Immature natural killer cell (primary cell): ENCODE data around the gene PKMYT1. TPM values are rescaled to one million over a fixed set of nuclear protein-coding genes. Genes with fewer than 3 reads are reported as not detected.

Experiments
- DNase-seq, 3 donors: peaks; one replicate each; pipeline ENCODE4 v3.0.0; 2022; ENCODE audit warnings: mixed read lengths in 1 of 3
- H3K27ac Mint-ChIP-seq, 6 donors: one replicate each; pipeline ENCODE4 v1.8.0; 2020; ENCODE audit warnings: mixed read lengths in 6 of 6, mild to moderate bottlenecking in 5 of 6, inconsistent platforms in 4 of 6, moderate library complexity in 3 of 6
- H3K27me3 Mint-ChIP-seq, 3 donors: one replicate each; pipeline ENCODE4 v1.8.0; 2020 to 2021; ENCODE audit warnings: low read depth in 3 of 3, mild to moderate bottlenecking in 3 of 3, mixed read lengths in 3 of 3, moderate library complexity in 3 of 3, inconsistent platforms in 1 of 3
- H3K36me3 Mint-ChIP-seq, 3 donors: one replicate each; pipeline ENCODE4 v1.8.0; 2020; ENCODE audit warnings: mixed read lengths in 3 of 3, inconsistent platforms in 2 of 3, mild to moderate bottlenecking in 2 of 3
- H3K4me1 Mint-ChIP-seq, 2 donors: one replicate each; pipeline ENCODE4 v1.8.0; 2020; ENCODE audit warnings: inconsistent platforms in 2 of 2, mild to moderate bottlenecking in 2 of 2, mixed read lengths in 2 of 2, moderate library complexity in 1 of 2
- H3K4me3 Mint-ChIP-seq, 5 donors: one replicate each; pipeline ENCODE4 v1.8.0; 2020; ENCODE audit warnings: mild to moderate bottlenecking in 5 of 5, mixed read lengths in 5 of 5, inconsistent platforms in 3 of 5, moderate library complexity in 3 of 5
- H3K9me3 Mint-ChIP-seq, 6 donors: one replicate each; pipeline ENCODE4 v1.8.0; 2020; ENCODE audit warnings: mild to moderate bottlenecking in 6 of 6, mixed read lengths in 6 of 6, inconsistent platforms in 4 of 6, moderate library complexity in 3 of 6
- polyA plus RNA-seq, 3 donors: library from polyadenylated mRNA; unstranded; fragments of 300-500 nt; fragmentation: Illumina TruSeq; gene quantifications; one replicate each; pipeline ENCODE4 v1.2.3, GENCODE V29; 2021

The PKMYT1 gene
- polyA plus RNA-seq, 3 donors from 2014 or later, result 3.2 to 4.3 TPM; not detected in 1

GRCh38 chr16:2962334-2963073 lies 17.7 kb downstream of the PKMYT1 start:
- Mint-ChIP-seq H3K9me3 (peaks cover 0 to 1% (median 0%) of the 10 kb centered on the region in 6 donors), H3K27me3 (peaks cover 10 to 32% (median 10%) of the 10 kb centered on the region in 3 donors), H3K4me1 (peaks cover 8 to 11% of the 10 kb centered on the region in 2 donors), H3K27ac (no peak overlapping the region), H3K4me3 (no peak overlapping the region), H3K36me3 (no peaks in the 10 kb centered on the region)
- no peak for DNase-seq

GRCh38 chr16:2960183-2961010 lies 19.8 kb downstream of the PKMYT1 start:
- H3K4me3 Mint-ChIP-seq, result no peak overlapping the region
- H3K9me3 Mint-ChIP-seq, result peaks cover 0 to 1% (median 0%) of the 10 kb centered on the region in 6 donors
- peaks cover 4 to 27% (median 9%) of the 10 kb centered on the region in 3 donors for H3K27me3 Mint-ChIP-seq
- H3K27ac Mint-ChIP-seq, result no peak overlapping the region
- H3K4me1 Mint-ChIP-seq, result peaks cover 4 to 7% of the 10 kb centered on the region in 2 donors
- H3K36me3 Mint-ChIP-seq, result no peaks in the 10 kb centered on the region
- no peak for DNase-seq

GRCh38 chr16:2959206-2959605 lies 21.0 kb downstream of the PKMYT1 start:
- H3K4me3 Mint-ChIP-seq, result no peak overlapping the region

GRCh38 chr16:2956579-2956956 lies 23.7 kb downstream of the PKMYT1 start:
- no peak for DNase-seq
- H3K36me3 Mint-ChIP-seq, result no peaks in the 10 kb centered on the region
- H3K27me3 Mint-ChIP-seq, result peaks cover 2 to 19% (median 7%) of the 10 kb centered on the region in 3 donors
- peaks cover 0 to 1% (median 0%) of the 10 kb centered on the region in 6 donors for H3K9me3 Mint-ChIP-seq
- H3K4me1 Mint-ChIP-seq, result no peaks in the 10 kb centered on the region
- no peak overlapping the region for H3K27ac Mint-ChIP-seq
- no peak overlapping the region for H3K4me3 Mint-ChIP-seq

More at GRCh38 chr16:2959206-2959605, 21.0 kb downstream of the PKMYT1 start:
- Mint-ChIP-seq H3K27ac (no peak overlapping the region), H3K27me3 (peaks cover 4 to 23% (median 9%) of the 10 kb centered on the region in 3 donors), H3K4me1 (peaks cover 0 to 3% of the 10 kb centered on the region in 2 donors), H3K9me3 (peaks cover 0 to 1% (median 0%) of the 10 kb centered on the region in 6 donors), H3K36me3 (no peaks in the 10 kb centered on the region)
- DNase-seq, result no peak

GRCh38 chr16:2955779-2956578 lies 24.3 kb downstream of the PKMYT1 start:
- no peaks in the 10 kb centered on the region for H3K4me1 Mint-ChIP-seq
- DNase-seq, result no peak
- no peaks in the 10 kb centered on the region for H3K36me3 Mint-ChIP-seq
- peaks cover 2 to 19% (median 7%) of the 10 kb centered on the region in 3 donors for H3K27me3 Mint-ChIP-seq
- H3K4me3 Mint-ChIP-seq, result no peak overlapping the region
- peaks cover 0 to 1% (median 0%) of the 10 kb centered on the region in 6 donors for H3K9me3 Mint-ChIP-seq
- H3K27ac Mint-ChIP-seq, result no peak overlapping the region

- H3K27ac Mint-ChIP-seq, result no peak overlapping the region
- H3K9me3 Mint-ChIP-seq, result peaks cover 0 to 1% (median 0%) of the 10 kb centered on the region in 6 donors
- no peaks in the 10 kb centered on the region for H3K36me3 Mint-ChIP-seq
- H3K4me3 Mint-ChIP-seq, result no peak overlapping the region
- no peaks in the 10 kb centered on the region for H3K4me1 Mint-ChIP-seq
- no peak for DNase-seq
- H3K27me3 Mint-ChIP-seq, result peaks cover 2 to 17% (median 7%) of the 10 kb centered on the region in 3 donors
Measured at GRCh38 chr16:2955438-2955778, 24.8 kb downstream of the PKMYT1 start.

- no peak for DNase-seq
- Mint-ChIP-seq H3K27me3 (peaks cover 0 to 11% (median 5%) of the 10 kb centered on the region in 3 donors), H3K4me1 (no peaks in the 10 kb centered on the region), H3K36me3 (no peaks in the 10 kb centered on the region), H3K27ac (no peak overlapping the region), H3K4me3 (no peak overlapping the region), H3K9me3 (peaks cover 0 to 1% (median 0%) of the 10 kb centered on the region in 6 donors)
Measured at GRCh38 chr16:2954656-2955381, 25.4 kb downstream of the PKMYT1 start.

GRCh38 chr16:2953706-2954627 lies 26.3 kb downstream of the PKMYT1 start:
- H3K27ac Mint-ChIP-seq, result no peak overlapping the region
- no peak overlapping the region for H3K4me3 Mint-ChIP-seq
- no peaks in the 10 kb centered on the region for H3K4me1 Mint-ChIP-seq
- no peak for DNase-seq
- H3K36me3 Mint-ChIP-seq, result no peaks in the 10 kb centered on the region
- peaks cover 0 to 1% (median 0%) of the 10 kb centered on the region in 6 donors for H3K9me3 Mint-ChIP-seq
- H3K27me3 Mint-ChIP-seq, result peaks cover 0 to 7% (median 5%) of the 10 kb centered on the region in 3 donors

GRCh38 chr16:2952679-2953078 lies 27.6 kb downstream of the PKMYT1 start:
- H3K27me3 Mint-ChIP-seq, result peaks cover 0 to 7% (median 3%) of the 10 kb centered on the region in 3 donors
- no peak for DNase-seq
- no peak overlapping the region for H3K27ac Mint-ChIP-seq
- peaks cover 0 to 3% (median 0%) of the 10 kb centered on the region in 3 donors for H3K36me3 Mint-ChIP-seq
- H3K9me3 Mint-ChIP-seq, result no peaks in the 10 kb centered on the region
- H3K4me1 Mint-ChIP-seq, result no peaks in the 10 kb centered on the region
- H3K4me3 Mint-ChIP-seq, result no peak overlapping the region

- peaks cover 0 to 5% (median 3%) of the 10 kb centered on the region in 3 donors for H3K27me3 Mint-ChIP-seq
- no peak for DNase-seq
- no peak overlapping the region for H3K4me3 Mint-ChIP-seq
- H3K9me3 Mint-ChIP-seq, result no peaks in the 10 kb centered on the region
- peaks cover 0 to 9% (median 5%) of the 10 kb centered on the region in 3 donors for H3K36me3 Mint-ChIP-seq
- no peaks in the 10 kb centered on the region for H3K4me1 Mint-ChIP-seq
- H3K27ac Mint-ChIP-seq, result no peak overlapping the region
Measured at GRCh38 chr16:2950773-2951172, 29.5 kb downstream of the PKMYT1 start.

GRCh38 chr16:2950353-2950724 lies 29.9 kb downstream of the PKMYT1 start:
- H3K36me3 Mint-ChIP-seq, result peaks cover 0 to 9% (median 5%) of the 10 kb centered on the region in 3 donors
- H3K4me3 Mint-ChIP-seq, result no peak overlapping the region
- H3K27me3 Mint-ChIP-seq, result peaks cover 0 to 5% (median 3%) of the 10 kb centered on the region in 3 donors
- no peaks in the 10 kb centered on the region for H3K4me1 Mint-ChIP-seq
- DNase-seq, result no peak
- H3K9me3 Mint-ChIP-seq, result no peaks in the 10 kb centered on the region
- H3K27ac Mint-ChIP-seq, result no peak overlapping the region

GRCh38 chr16:2949705-2950352 lies 30.4 kb downstream of the PKMYT1 start:
- peaks cover 0 to 5% (median 3%) of the 10 kb centered on the region in 3 donors for H3K27me3 Mint-ChIP-seq
- no peak overlapping the region for H3K27ac Mint-ChIP-seq
- H3K36me3 Mint-ChIP-seq, result peaks cover 0 to 9% (median 5%) of the 10 kb centered on the region in 3 donors
- H3K4me1 Mint-ChIP-seq, result no peaks in the 10 kb centered on the region
- no peak for DNase-seq
- no peaks in the 10 kb centered on the region for H3K9me3 Mint-ChIP-seq
- no peak overlapping the region for H3K4me3 Mint-ChIP-seq
